ENCODE results near the gene MELTF.

GRCh38 chr3:197008436-197009209 lies 21.0 kb downstream of the MELTF start:
- TF ChIP-seq BHLHE40 (IDR thresholded peaks at IDR 0.05; ENCODE audit: borderline replicate concordance) (no peak), SP1 (IDR thresholded peaks at IDR 0.05) (no peak), SUZ12 (IDR thresholded peaks at IDR 0.05) (no peak), CTBP1 (IDR thresholded peaks at IDR 0.05; ENCODE audit: borderline replicate concordance) (no peak), ARNT (IDR thresholded peaks at IDR 0.05) (no peak), TARDBP (IDR thresholded peaks at IDR 0.05) (no peak), LEF1 (IDR thresholded peaks at IDR 0.05; ENCODE audit: borderline replicate concordance) (no peak), HDGF (IDR thresholded peaks at IDR 0.05; ENCODE audit: borderline replicate concordance) (no peak), L3MBTL2 (conservative IDR thresholded peaks at IDR 0.05) (no peak), FOXM1 (IDR thresholded peaks at IDR 0.05; ENCODE audit: borderline replicate concordance) (no peak), ELF4 (IDR thresholded peaks at IDR 0.05) (no peak), FOXK2 (IDR thresholded peaks at IDR 0.05) (no peak)
